SK-N-SH (cell line): ENCODE results near the gene GAB1.

ENCODE experiments used
- EZH2phosphoT487 ChIP-seq: fragments of 200-600 bp; sonication (generic); IDR thresholded peaks from 2 replicates; pipeline ENCODE4 v1.6.1; 2017; ENCODE audit warnings: low read depth, mixed run types, mild to moderate bottlenecking, antibody characterized with exemption, moderate library complexity, borderline replicate concordance
- FOSL2 ChIP-seq: IDR thresholded peaks from 2 replicates; pipeline ENCODE4 v1.4.0; 2012; ENCODE audit warnings: low read depth, mild to moderate bottlenecking, moderate library complexity, borderline replicate concordance
- MEF2A ChIP-seq: IDR thresholded peaks from 2 replicates; pipeline ENCODE4 v1.4.0; 2012; ENCODE audit warnings: low read depth, borderline replicate concordance
- MXI1 ChIP-seq: IDR thresholded peaks from 2 replicates; pipeline ENCODE4 v1.6.1; 2012; ENCODE audit warnings: mild to moderate bottlenecking, low read depth, low read length, improper control_type of control experiment
- NFIC ChIP-seq: IDR thresholded peaks from 2 replicates; pipeline ENCODE4 v1.4.0; 2012; ENCODE audit warnings: borderline replicate concordance
- POLR2AphosphoS5 ChIP-seq: IDR thresholded peaks from 2 replicates; pipeline ENCODE4 v1.6.1; 2012; ENCODE audit warnings: low read depth, low read length
- REST ChIP-seq: IDR thresholded peaks from 2 replicates; pipeline ENCODE4 v1.6.1; 2012; ENCODE audit warnings: mild to moderate bottlenecking, low read depth, low read length, moderate library complexity
- RXRA ChIP-seq: IDR thresholded peaks from 2 replicates; pipeline ENCODE4 v1.4.0; 2012; ENCODE audit warnings: low read depth, mild to moderate bottlenecking, borderline replicate concordance
- YY1 ChIP-seq: IDR thresholded peaks from 2 replicates; pipeline ENCODE4 v1.4.0; 2012; ENCODE audit warnings: low read depth, mild to moderate bottlenecking
- TF ChIP-seq, protein P1 (sequence below): fragments of 200-600 bp; sonication (generic); IDR thresholded peaks from 2 replicates; pipeline ENCODE4 v1.6.1; 2017; ENCODE audit warnings: antibody characterized with exemption, mild to moderate bottlenecking, moderate library complexity
- TF ChIP-seq, protein P2 (sequence below): IDR thresholded peaks from 2 replicates; pipeline ENCODE4; 2012
- TF ChIP-seq, protein P3 (sequence below): fragments of 150-350 bp; IDR thresholded peaks from 2 replicates; pipeline ENCODE4 v1.6.1; 2017; ENCODE audit warnings: antibody characterized with exemption, low read length, low read depth, borderline replicate concordance

DNA sequence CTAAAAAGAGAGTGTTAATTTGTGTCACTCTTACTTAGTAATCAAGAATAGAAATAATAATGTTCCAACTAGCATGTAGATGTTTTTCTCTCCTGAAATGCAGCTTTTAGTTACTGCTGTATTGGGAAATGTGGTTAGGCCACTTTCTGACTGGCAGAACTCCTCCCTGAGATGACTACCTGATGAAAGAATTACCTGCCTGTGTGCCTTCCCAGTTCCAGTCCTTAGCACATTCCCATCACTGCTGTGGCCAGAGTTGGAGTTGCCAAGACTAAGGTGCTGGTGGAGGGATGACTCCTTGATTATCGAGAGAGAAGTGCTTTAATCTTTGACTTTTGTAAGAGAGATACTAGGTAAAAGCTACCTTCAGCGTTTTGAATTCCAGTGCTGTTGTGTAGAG, 9.5 kb downstream of the GAB1 start:
- TF ChIP-seq REST (no peak), YY1 (no peak), NFIC (no peak), MXI1 (no peak), RXRA (no peak), EZH2phosphoT487 (no peak), POLR2AphosphoS5 (no peak), MEF2A (no peak), FOSL2 (no peak)
- TF ChIP-seq, protein P1, sequence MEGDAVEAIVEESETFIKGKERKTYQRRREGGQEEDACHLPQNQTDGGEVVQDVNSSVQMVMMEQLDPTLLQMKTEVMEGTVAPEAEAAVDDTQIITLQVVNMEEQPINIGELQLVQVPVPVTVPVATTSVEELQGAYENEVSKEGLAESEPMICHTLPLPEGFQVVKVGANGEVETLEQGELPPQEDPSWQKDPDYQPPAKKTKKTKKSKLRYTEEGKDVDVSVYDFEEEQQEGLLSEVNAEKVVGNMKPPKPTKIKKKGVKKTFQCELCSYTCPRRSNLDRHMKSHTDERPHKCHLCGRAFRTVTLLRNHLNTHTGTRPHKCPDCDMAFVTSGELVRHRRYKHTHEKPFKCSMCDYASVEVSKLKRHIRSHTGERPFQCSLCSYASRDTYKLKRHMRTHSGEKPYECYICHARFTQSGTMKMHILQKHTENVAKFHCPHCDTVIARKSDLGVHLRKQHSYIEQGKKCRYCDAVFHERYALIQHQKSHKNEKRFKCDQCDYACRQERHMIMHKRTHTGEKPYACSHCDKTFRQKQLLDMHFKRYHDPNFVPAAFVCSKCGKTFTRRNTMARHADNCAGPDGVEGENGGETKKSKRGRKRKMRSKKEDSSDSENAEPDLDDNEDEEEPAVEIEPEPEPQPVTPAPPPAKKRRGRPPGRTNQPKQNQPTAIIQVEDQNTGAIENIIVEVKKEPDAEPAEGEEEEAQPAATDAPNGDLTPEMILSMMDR, result no peak
- TF ChIP-seq, protein P2, sequence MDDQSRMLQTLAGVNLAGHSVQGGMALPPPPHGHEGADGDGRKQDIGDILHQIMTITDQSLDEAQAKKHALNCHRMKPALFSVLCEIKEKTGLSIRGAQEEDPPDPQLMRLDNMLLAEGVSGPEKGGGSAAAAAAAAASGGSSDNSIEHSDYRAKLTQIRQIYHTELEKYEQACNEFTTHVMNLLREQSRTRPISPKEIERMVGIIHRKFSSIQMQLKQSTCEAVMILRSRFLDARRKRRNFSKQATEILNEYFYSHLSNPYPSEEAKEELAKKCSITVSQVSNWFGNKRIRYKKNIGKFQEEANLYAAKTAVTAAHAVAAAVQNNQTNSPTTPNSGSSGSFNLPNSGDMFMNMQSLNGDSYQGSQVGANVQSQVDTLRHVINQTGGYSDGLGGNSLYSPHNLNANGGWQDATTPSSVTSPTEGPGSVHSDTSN, result no peak
- TF ChIP-seq, protein P3, sequence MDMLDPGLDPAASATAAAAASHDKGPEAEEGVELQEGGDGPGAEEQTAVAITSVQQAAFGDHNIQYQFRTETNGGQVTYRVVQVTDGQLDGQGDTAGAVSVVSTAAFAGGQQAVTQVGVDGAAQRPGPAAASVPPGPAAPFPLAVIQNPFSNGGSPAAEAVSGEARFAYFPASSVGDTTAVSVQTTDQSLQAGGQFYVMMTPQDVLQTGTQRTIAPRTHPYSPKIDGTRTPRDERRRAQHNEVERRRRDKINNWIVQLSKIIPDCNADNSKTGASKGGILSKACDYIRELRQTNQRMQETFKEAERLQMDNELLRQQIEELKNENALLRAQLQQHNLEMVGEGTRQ, result no peak
